ENCODE results near the gene PAK2.
"Not testable (repeated sequence)": the region's sequence is repeated elsewhere in the genome, so short reads cannot be mapped to it uniquely, and the experiment has no call there.

The PAK2 gene

DNA sequence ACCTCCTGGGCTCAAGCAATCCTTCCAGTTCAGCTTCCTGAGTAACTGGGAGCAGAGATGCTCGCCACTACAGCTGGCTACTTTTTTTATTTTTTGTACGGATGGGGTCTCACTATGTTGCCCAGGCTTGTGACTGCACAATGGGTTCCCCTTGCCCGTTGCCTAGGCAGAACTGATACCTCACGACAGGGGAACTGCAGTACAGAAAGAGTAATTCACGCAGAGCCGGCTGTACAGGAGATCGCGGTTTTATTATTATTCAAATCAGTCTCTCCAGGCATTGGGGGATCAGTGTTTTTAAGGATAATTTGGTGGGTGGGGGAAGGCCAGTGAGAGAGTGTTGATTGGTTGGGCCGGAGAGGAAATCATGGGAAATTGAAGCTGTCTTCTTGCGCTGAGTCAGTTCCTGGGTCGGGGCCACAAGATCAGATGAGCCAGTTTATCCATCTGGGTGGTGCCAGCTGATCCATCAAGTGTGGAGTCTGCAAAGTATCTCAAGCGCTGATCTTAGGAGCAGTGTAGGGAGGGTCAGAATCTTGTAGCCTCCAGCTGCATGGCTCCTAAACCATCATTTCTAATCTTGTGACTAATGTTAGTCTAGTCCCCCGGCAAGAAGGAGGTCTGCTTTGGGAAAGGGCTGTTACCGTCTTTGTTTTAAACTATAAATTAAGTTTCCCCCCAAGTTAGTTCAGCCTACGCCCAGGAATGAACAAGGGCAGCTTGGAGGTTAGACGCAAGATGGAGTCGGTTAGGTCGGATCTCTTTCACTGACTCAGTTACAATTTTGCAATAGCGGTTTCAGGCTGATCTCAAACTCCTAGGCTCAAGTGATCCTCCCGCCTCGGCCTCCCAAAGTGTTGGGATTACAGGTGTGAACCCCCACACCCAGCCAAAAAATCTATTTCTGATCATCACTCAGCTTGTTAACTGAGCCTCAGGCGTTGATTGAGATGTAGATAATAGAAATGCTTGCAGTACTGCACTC, 104.9 kb downstream of the PAK2 start:
- not testable (repeated sequence) for DNase-seq

DNA sequence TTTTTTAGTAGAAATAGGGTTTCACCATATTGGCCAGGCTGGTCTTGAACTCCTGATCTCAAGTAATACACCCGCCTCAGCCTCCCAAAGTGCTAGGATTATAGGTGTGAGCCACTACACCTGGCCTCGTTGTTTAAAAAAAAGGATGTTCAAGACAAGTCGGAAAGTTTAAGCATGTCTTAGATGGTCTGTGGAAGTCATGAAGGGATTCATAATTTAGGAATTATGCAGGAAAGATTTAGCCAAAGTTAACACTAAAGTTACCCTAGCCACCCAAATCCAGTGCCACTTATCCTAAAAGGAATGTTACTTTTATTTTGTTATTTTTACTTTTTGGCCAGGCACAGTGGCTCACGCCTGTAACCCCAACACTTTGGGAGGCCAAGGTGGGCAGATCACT, 108.7 kb downstream of the PAK2 start:
- DNase-seq, result not testable (repeated sequence)

- DNase-seq, result no peak
Observed at GRCh38 chr3:196849180-196849741, 109.6 kb downstream of the PAK2 start.

- not testable (repeated sequence) for DNase-seq
Observed at GRCh38 chr3:196863000-196863399, 123.3 kb downstream of the PAK2 start.

DNA sequence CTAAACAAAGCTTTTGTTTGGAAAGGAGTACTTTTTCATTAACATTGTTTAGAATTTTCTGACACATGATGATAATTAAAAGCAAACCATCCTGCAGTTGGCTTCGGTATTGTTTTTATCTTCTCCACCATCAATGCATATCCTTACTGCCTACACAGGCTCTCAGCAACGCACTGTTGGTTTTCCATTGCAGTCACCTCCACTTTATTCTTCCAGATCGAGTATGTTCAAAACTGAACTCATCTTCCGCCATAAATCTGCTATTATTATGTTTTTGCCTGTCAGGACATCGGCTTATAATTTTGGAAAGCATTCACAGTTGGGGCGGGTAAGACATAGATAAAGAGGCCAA, 127.5 kb downstream of the PAK2 start:
- no peak for DNase-seq

DNA sequence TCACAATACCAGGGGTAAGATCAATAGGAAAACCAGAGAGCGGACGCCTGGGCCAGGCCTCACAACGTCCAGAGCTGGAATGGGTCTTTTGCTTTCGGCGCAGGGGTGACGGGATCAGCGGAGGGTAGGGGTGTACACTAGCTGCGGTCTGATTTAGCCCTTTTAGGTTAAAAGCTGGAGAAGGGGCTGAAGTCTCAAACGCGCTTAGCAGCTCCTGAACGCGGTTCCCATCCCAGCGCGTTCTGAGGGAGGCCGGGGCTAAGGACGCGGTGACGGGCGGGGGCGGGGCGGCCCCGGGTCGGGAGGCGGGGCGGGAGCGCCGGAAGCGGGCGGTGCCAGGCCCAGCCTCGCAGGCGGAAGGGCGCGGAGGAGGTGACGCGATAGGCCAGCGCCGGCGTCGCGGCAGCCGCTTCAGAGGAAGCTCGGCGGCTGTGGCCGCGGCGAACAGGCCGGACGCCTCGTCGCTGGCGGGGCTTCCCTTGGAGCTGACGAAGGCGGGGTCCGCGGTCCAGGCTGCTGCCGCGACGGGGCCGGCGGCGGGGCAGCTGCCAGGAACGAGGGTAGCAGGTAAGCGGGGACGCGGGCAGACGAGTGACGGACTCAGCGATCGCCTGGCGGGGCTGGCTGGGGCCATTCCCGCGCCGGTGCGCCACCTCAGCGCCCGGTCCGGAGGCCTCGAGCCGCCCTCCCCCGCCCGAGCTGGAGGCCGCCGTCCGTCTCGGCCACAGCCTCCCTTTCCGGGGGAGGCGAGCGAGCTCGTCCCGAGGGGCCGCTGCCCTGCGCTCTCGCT, 128.0 kb downstream of the PAK2 start, which contains the start of gene SENP5:
Gene SENP5, plus strand, starts transcription at position 414 of the 790 bp plus-strand sequence. CDS start 17,262 bp downstream, outside the sequence.
- DNase-seq, result peak; percentile 72

DNA sequence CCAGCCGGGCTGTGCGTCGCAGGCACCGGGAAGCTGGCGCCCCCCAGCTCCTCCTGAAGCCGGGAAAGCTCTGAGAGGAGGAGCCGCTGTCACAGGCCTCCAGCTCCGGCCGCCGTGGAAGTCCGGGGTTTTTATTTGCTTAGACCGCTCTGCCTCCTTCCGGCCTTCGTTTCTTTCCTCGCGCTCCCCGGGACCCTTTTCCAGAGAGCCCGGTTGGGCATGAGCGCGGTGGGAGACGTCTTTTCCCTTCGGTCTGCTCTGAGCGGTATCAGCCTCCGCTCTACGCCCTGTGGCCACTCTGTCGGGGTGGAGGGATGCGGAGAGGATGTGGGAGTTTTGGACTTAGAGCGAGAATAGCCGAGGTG, 128.6 kb downstream of the PAK2 start:
- DNase-seq, result no peak

DNA sequence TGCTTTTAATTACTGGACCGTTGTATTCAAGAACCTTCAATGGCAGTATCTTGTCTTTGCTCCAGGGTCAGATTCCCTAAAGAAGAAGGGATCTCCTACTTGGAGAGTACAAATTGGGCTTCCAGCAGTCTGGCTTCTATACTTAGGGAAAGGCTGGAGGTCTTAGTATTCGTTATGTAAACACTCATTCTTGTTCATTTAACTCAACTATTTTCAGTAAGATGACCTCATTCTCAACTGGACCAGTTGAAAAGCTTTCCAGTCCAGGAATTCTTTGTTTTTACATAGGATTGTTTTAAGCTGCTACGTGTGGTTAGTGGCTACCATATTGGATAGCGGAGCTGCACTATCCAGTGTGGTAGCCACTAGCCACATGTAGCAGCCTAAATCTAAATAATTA, 132.7 kb downstream of the PAK2 start:
- DNase-seq, result no peak

GRCh38 chr3:196874511-196875094, 134.9 kb downstream of the PAK2 start:
- not testable (repeated sequence) for DNase-seq

DNA sequence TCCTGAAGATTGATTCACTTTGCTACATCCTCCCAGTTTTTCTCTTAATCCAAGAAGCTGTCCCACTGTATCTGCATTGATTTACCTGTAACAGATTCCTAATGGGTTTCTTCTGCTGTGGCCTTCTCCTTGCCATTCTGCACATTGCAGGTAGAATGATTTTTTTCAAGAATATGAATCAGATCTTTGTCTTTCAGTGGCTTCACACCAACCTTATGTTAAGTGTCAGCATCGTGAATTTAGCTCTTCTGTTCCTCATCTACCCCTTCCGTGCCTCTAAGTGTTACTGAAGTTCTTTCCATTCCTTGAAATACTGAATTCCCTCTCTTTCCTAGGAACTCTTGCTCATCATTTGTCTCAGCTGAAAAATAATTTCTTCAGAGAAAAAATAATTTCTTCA, 135.6 kb downstream of the PAK2 start:
- no peak for DNase-seq
